Cortex of kidney (tissue), 1 donor: ENCODE results near the gene TET2.

Source experiments
- DNase-seq: peaks from one replicate; lab custom pipeline; 2025; lab: John Stamatoyannopoulos, UW

Gene TET2

GRCh38 chr4:105140684-105141490 lies 5.8 kb upstream of the TET2 start:
- no peak for DNase-seq

GRCh38 chr4:105145156-105145902 lies 1.3 kb upstream of the TET2 start:
- no peak for DNase-seq

GRCh38 chr4:105145903-105146275 lies 787 bp upstream of the TET2 start:
- no peak for DNase-seq

GRCh38 chr4:105147016-105147552 lies 408 bp downstream of the TET2 start:
- DNase-seq: no peak

GRCh38 chr4:105147553-105148161 lies 981 bp downstream of the TET2 start:
- DNase-seq: no peak

GRCh38 chr4:105148356-105148755 lies 1.7 kb downstream of the TET2 start:
- no peak for DNase-seq

- no peak for DNase-seq
These were observed 2.1 kb downstream of the TET2 start for GRCh38 chr4:105148776-105149175.

- no peak for DNase-seq
These were observed 3.1 kb downstream of the TET2 start for GRCh38 chr4:105149771-105150170.

GRCh38 chr4:105150503-105150902 lies 3.8 kb downstream of the TET2 start:
- no peak for DNase-seq

GRCh38 chr4:105153749-105154148 lies 7.1 kb downstream of the TET2 start:
- DNase-seq: no peak

GRCh38 chr4:105154576-105154975 lies 7.9 kb downstream of the TET2 start:
- no peak for DNase-seq

GRCh38 chr4:105155426-105155825 lies 8.8 kb downstream of the TET2 start:
- no peak for DNase-seq

GRCh38 chr4:105158837-105159236 lies 12.2 kb downstream of the TET2 start:
- no peak for DNase-seq

- DNase-seq: no peak
These were observed 15.6 kb downstream of the TET2 start for GRCh38 chr4:105162123-105162796.

GRCh38 chr4:105164548-105164947 lies 17.9 kb downstream of the TET2 start:
- DNase-seq: no peak

- no peak for DNase-seq
These were observed 19.4 kb downstream of the TET2 start for GRCh38 chr4:105166066-105166465.

- DNase-seq: no peak
These were observed 24.0 kb downstream of the TET2 start for GRCh38 chr4:105170711-105171110.

- no peak for DNase-seq
These were observed 25.2 kb downstream of the TET2 start for GRCh38 chr4:105171912-105172311.

GRCh38 chr4:105174098-105174497 lies 27.4 kb downstream of the TET2 start:
- DNase-seq: no peak

GRCh38 chr4:105179539-105180401 lies 33.1 kb downstream of the TET2 start:
- DNase-seq: no peak

GRCh38 chr4:105181259-105181658 lies 34.6 kb downstream of the TET2 start:
- DNase-seq: no peak
